Prostate gland (tissue), 2 donors: ENCODE measurements around the gene BMP7.

Experiments used
- POLR2A ChIP-seq: fragments of 450-650 bp; IDR thresholded peaks from one replicate; pipeline ENCODE4 v1.6.1; 2016; ENCODE audit warnings: antibody characterized with exemption, mild to moderate bottlenecking
- TF ChIP-seq, protein P1 (sequence below), 4 experiments: fragments of 200-600 bp in 2 of 4; fragments of 450-650 bp in 2 of 4; sonication (generic) in 2 of 4; IDR thresholded peaks; 1 replicate in 3 of 4; 2 replicates in 1 of 4; pipeline ENCODE4 v1.5.1; 2016 to 2019; ENCODE audit warnings: antibody characterized with exemption in 4 of 4, mild to moderate bottlenecking in 2 of 4, moderate library complexity in 2 of 4

- TF ChIP-seq, protein P1, sequence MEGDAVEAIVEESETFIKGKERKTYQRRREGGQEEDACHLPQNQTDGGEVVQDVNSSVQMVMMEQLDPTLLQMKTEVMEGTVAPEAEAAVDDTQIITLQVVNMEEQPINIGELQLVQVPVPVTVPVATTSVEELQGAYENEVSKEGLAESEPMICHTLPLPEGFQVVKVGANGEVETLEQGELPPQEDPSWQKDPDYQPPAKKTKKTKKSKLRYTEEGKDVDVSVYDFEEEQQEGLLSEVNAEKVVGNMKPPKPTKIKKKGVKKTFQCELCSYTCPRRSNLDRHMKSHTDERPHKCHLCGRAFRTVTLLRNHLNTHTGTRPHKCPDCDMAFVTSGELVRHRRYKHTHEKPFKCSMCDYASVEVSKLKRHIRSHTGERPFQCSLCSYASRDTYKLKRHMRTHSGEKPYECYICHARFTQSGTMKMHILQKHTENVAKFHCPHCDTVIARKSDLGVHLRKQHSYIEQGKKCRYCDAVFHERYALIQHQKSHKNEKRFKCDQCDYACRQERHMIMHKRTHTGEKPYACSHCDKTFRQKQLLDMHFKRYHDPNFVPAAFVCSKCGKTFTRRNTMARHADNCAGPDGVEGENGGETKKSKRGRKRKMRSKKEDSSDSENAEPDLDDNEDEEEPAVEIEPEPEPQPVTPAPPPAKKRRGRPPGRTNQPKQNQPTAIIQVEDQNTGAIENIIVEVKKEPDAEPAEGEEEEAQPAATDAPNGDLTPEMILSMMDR (IDR thresholded peaks at IDR 0.05) = no peak
- no peak for TF ChIP-seq POLR2A
Observed at GRCh38 chr20:57193094-57193493, 73.3 kb downstream of the BMP7 start.
